Measurements from ENCODE around the gene CCDC9B. TPM values are rescaled to one million over a fixed set of nuclear protein-coding genes. Genes with fewer than 3 reads are reported as not detected.

The CCDC9B gene
- total RNA-seq, 2 experiments from 2014 or later: 1.4 to 2.3 TPM

DNA sequence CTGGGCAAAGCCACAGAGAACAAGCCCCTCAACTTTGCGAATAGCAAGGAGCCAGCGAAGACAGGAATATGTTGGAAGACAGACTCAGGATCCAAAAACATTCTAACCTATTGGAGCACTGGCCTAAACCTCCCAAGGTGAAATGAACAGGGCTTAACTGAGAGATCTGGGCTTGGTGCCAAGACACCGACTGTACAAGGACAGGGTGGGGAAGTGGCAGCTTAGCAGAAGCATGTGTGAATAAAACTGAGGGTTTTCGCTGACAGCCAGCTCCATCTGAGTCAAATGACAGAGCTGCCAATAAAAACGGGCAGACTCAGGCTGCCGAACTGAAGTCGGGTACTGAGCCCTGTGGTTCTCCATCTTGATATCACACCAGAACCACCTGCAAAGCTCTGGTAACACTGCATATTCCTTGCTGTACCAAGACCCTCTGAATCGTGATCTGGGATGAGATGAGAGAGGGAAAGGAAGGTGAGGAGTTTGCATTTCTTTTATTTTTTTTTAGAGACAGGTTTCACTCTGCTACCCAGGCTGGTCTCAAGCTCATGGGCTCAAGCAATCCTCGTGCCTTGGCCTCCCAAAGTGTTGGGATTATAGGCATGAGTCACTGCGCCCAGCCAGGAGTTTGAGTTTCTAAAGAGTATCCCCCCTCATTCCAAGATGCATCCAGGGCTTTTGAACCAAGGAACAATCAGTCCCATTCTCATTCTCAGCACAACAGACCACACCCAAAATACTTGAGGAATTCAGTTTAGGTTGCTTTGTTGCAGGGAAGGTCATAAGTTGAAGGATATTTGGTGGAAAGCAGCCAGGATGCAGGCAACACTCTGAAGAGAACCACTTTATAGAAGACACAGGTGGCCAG, 27.0 kb downstream of the CCDC9B start:
- ChIA-PET CTCF (interaction anchor here (0.7 to 23.8 kb wide), 6 partner anchors 7 to 128 kb away, joined by 3 to 595 read pairs (median 80); partner anchors contain the start of genes CCDC9B and INAFM2), POLR2A (interaction anchor here (0.7 to 1.4 kb wide), 3 partner anchors 9 to 274 kb away, joined by 3 to 5 read pairs (median 4); partner anchors contain the start of gene SRP14)
- ATAC-seq: peak; percentile 35
- DNase-seq: peak; percentile 60
- H3K4me3 Mint-ChIP-seq: no peak overlapping the region
- H3K27me3 Mint-ChIP-seq: no peaks in the 10 kb centered on the region
- no peaks in the 10 kb centered on the region for H3K9me3 Mint-ChIP-seq
- H3K4me1 Mint-ChIP-seq (ENCODE audit: low read depth): peaks cover 29% of the 10 kb centered on the region
- no peaks in the 10 kb centered on the region for H3K36me3 Mint-ChIP-seq (ENCODE audit: low read depth)
- intact Hi-C loops (cut with micrococcal nuclease): no loop called here
- H3K27ac Mint-ChIP-seq: no peak overlapping the region
- TF ChIP-seq, protein P1, sequence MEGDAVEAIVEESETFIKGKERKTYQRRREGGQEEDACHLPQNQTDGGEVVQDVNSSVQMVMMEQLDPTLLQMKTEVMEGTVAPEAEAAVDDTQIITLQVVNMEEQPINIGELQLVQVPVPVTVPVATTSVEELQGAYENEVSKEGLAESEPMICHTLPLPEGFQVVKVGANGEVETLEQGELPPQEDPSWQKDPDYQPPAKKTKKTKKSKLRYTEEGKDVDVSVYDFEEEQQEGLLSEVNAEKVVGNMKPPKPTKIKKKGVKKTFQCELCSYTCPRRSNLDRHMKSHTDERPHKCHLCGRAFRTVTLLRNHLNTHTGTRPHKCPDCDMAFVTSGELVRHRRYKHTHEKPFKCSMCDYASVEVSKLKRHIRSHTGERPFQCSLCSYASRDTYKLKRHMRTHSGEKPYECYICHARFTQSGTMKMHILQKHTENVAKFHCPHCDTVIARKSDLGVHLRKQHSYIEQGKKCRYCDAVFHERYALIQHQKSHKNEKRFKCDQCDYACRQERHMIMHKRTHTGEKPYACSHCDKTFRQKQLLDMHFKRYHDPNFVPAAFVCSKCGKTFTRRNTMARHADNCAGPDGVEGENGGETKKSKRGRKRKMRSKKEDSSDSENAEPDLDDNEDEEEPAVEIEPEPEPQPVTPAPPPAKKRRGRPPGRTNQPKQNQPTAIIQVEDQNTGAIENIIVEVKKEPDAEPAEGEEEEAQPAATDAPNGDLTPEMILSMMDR (IDR thresholded peaks at IDR 0.05): no peak

- Mint-ChIP-seq H3K4me3 (no peak overlapping the region), H3K36me3 (ENCODE audit: low read depth) (no peaks in the 10 kb centered on the region), H3K4me1 (ENCODE audit: low read depth) (peaks cover 30% of the 10 kb centered on the region), H3K9me3 (no peaks in the 10 kb centered on the region), H3K27ac (no peak overlapping the region), H3K27me3 (no peaks in the 10 kb centered on the region)
- ChIA-PET POLR2A (interaction anchor here (0.9 to 1.4 kb wide), 3 partner anchors 13 to 273 kb away, joined by 3 to 5 read pairs (median 4); partner anchors contain the start of gene SRP14), CTCF (interaction anchor here (1.3 to 23.8 kb wide), 9 partner anchors 8 to 273 kb away, joined by 3 to 595 read pairs (median 8); partner anchors contain the start of genes CCDC9B and INAFM2)
- TF ChIP-seq, protein P1 (IDR thresholded peaks at IDR 0.05): no peak
- ATAC-seq (no peak), DNase-seq (no peak)
- intact Hi-C loops (cut with micrococcal nuclease): no loop called here
These were observed 28.2 kb downstream of the CCDC9B start for GRCh38 chr15:40312370-40313158.

DNA sequence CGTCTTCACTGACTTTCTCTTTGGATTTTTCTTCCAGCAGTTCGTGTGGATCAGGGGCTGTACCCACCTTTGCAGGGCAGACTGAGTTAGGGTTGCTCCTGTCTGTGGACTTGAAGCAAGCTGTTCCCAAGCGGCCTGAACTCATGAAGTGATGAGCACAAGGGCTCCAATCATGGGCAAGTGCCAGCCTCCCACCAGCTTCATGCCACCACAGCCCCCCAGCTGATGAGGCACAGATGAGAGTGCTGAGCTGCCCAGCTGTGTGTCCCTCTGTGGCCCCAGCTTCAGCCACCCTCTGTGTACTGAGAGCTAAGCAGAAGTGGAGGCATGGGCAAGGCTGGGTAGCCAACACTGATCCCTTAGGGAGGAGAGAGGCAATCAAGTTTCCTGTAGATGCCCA, 29.7 kb downstream of the CCDC9B start:
- ATAC-seq (no peak), DNase-seq (no peak)
- no peaks in the 10 kb centered on the region for H3K36me3 Mint-ChIP-seq (ENCODE audit: low read depth)
- ChIA-PET POLR2A (interaction anchor here (3.9 kb wide), 1 partner anchor 33 kb away, joined by 22 read pairs; no protein-coding TSS in a partner anchor), CTCF (interaction anchor here (0.7 to 23.8 kb wide), 16 partner anchors 10 to 271 kb away, joined by 3 to 595 read pairs (median 8); partner anchors contain the start of genes ANKRD63, CCDC9B and INAFM2)
- H3K27ac Mint-ChIP-seq: no peak overlapping the region
- H3K4me3 Mint-ChIP-seq: no peak overlapping the region
- H3K27me3 Mint-ChIP-seq: no peaks in the 10 kb centered on the region
- no peaks in the 10 kb centered on the region for H3K9me3 Mint-ChIP-seq
- TF ChIP-seq, protein P1 (IDR thresholded peaks at IDR 0.05): no peak
- peaks cover 37% of the 10 kb centered on the region for H3K4me1 Mint-ChIP-seq (ENCODE audit: low read depth)
- intact Hi-C loops (cut with micrococcal nuclease): loop anchor here (1.0 kb wide), 1 partner anchor 32 kb away; no protein-coding TSS in a partner anchor

DNA sequence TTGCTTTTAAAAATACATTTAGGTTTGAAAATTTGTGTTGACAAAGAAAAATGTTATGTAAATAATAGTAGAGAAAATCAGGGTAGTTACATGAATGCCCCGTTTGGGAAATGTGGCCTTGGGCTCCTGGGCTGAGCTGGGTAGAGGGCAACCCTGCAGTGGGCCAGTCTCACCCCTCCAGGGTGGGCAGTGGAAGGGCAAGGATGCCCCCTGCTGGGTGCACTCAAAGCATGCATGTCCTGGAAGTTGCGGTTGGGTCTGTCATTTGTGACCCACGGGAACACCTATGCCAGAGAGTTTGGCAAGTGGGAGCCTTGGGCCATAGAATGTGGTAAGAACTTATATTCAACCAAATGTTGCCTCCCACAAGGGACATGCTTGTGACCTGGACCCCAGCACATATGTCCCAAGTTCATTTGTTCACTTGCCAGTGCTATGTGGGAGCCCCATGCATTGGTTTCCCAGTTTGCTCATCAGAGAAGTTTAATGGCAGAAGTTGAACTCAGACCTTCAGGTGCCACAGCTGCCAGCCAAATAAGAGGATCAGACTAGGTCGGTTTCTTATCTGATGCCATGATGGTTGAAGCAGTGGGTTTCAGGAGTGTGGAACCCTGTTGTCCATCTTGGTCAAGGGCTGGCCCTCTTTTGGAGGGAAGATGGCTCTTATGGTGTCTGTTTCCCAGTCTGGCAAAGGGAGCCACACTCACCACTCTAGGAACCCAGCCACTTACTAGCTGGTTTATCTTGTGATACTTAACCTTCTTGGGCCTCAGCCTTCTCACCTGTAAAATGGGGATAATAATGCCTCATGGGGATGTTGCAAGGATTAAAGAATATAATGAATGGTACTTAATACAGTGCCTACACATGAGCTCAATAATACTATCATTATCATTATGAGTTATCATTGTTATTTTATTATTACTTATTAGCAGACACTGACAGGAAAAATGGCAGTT, 30.5 kb downstream of the CCDC9B start:
- ATAC-seq (peak; percentile 37), DNase-seq (peak; percentile 80)
- TF ChIP-seq, protein P1 (IDR thresholded peaks at IDR 0.05): peak; percentile 93
- CTCF ChIA-PET: interaction anchor here (0.6 to 23.8 kb wide), 37 partner anchors 9 to 269 kb away, joined by 3 to 595 read pairs (median 4); partner anchors contain the start of genes ANKRD63, BAHD1, CCDC9B and INAFM2
- H3K27me3 Mint-ChIP-seq: no peaks in the 10 kb centered on the region
- peak overlapping the region; percentile 95 for H3K4me3 Mint-ChIP-seq
- H3K27ac Mint-ChIP-seq: peak overlapping the region; percentile 97
- POLR2A ChIA-PET: interaction anchor here (1.3 to 4.1 kb wide), 4 partner anchors 13 to 33 kb away, joined by 4 to 37 read pairs (median 17); partner anchors contain the start of genes ANKRD63 and INAFM2
- peaks cover 40% of the 10 kb centered on the region for H3K4me1 Mint-ChIP-seq (ENCODE audit: low read depth)
- H3K36me3 Mint-ChIP-seq (ENCODE audit: low read depth): no peaks in the 10 kb centered on the region
- no peaks in the 10 kb centered on the region for H3K9me3 Mint-ChIP-seq
- intact Hi-C loops (cut with micrococcal nuclease): loop anchor here (1.0 kb wide), 1 partner anchor 31 kb away; no protein-coding TSS in a partner anchor

Data from activated CD8-positive, alpha-beta T cell treated with anti-CD3 and anti-CD28 coated beads for 36 hours (primary cell).